RWPE2 (cell line): ENCODE data around the gene ANXA11.

Experiments
- ATAC-seq: fragments of 200-7000 bp; cut with Tn5 transposase; 3 replicates; pipeline ENCODE4 v1.9.1; 2021; ENCODE audit warnings: low read depth
- DNase-seq: peaks from one replicate; pipeline ENCODE4 v3.0.0-alpha.2; 2020; ENCODE audit warnings: low spot score
- H3K27ac ChIP-seq: fragments of 450-650 bp; 2 replicates; pipeline ENCODE4 v1.5.1; 2017; ENCODE audit warnings: mild to moderate bottlenecking; ENCODE audit not compliant: poor library complexity, severe bottlenecking
- H3K27me3 ChIP-seq: fragments of 250-450 bp; sonication (Bioruptor Pico); 2 replicates; pipeline ENCODE4 v1.5.1; 2021; ENCODE audit warnings: mild to moderate bottlenecking, moderate library complexity; ENCODE audit not compliant: insufficient read depth, poor library complexity, severe bottlenecking
- H3K36me3 ChIP-seq: fragments of 250-450 bp; sonication (Bioruptor Pico); 2 replicates; pipeline ENCODE4 v1.5.1; 2020; ENCODE audit warnings: low read depth, mild to moderate bottlenecking, moderate library complexity
- H3K4me1 ChIP-seq: fragments of 250-450 bp; sonication (Bioruptor Pico); 2 replicates; pipeline ENCODE4 v1.5.1; 2021; ENCODE audit warnings: mild to moderate bottlenecking, moderate library complexity; ENCODE audit not compliant: insufficient read depth, poor library complexity, severe bottlenecking
- H3K4me3 ChIP-seq: fragments of 250-450 bp; sonication (Bioruptor Pico); 2 replicates; pipeline ENCODE4 v1.5.1; 2021; ENCODE audit warnings: mild to moderate bottlenecking, moderate library complexity; ENCODE audit not compliant: severe bottlenecking
- H3K9me3 ChIP-seq: fragments of 250-450 bp; sonication (Bioruptor Pico); 2 replicates; pipeline ENCODE4 v1.5.1; 2021; ENCODE audit warnings: mild to moderate bottlenecking, moderate library complexity; ENCODE audit not compliant: severe bottlenecking
- TF ChIP-seq, protein P1 (sequence below): fragments of 450-650 bp; IDR thresholded peaks from one replicate; pipeline ENCODE4 v1.5.1; 2017; ENCODE audit warnings: mild to moderate bottlenecking, moderate library complexity; ENCODE audit not compliant: poor library complexity, severe bottlenecking

Gene ANXA11

DNA sequence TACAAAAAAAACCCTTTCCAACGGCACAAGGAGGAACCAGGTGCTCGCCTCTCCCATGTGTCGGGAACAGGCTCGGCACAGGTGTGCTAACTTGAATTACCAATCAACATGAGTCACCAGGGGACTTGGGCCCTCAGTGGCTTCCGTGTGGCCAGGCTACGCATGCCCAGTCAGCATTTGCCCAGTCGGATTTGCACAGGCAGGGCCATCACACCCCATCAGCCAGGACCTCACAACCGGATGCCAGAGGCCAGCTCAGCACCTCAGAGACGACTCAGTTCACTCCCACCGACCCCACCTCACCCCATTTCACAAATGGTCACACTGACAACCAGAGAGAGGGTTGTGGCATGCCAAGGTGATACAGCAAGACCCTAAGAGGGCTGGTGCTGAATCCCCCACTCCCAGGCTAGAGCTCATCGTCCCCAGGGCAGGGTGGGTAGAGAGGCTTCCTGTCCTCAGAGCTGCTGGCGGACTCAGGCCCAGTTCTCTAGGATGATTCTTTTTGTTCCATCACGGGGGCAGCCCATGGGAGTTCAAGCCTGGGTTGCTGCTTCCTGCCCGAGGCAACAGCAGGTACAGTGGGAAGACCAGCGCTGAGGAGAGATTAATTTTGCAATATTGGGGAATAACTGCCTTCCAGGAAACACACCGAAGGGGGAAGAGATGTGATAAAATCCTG, 13.6 kb downstream of the ANXA11 start:
- H3K36me3 ChIP-seq: peaks cover 27% of the 10 kb centered on the region
- no peaks in the 10 kb centered on the region for H3K27me3 ChIP-seq
- DNase-seq (no peak), ATAC-seq (peak; percentile 30; the same call in 1 of the 3 replicates)
- H3K9me3 ChIP-seq: no peaks in the 10 kb centered on the region
- peaks cover 12% of the 10 kb centered on the region for H3K4me1 ChIP-seq
- TF ChIP-seq, protein P1, sequence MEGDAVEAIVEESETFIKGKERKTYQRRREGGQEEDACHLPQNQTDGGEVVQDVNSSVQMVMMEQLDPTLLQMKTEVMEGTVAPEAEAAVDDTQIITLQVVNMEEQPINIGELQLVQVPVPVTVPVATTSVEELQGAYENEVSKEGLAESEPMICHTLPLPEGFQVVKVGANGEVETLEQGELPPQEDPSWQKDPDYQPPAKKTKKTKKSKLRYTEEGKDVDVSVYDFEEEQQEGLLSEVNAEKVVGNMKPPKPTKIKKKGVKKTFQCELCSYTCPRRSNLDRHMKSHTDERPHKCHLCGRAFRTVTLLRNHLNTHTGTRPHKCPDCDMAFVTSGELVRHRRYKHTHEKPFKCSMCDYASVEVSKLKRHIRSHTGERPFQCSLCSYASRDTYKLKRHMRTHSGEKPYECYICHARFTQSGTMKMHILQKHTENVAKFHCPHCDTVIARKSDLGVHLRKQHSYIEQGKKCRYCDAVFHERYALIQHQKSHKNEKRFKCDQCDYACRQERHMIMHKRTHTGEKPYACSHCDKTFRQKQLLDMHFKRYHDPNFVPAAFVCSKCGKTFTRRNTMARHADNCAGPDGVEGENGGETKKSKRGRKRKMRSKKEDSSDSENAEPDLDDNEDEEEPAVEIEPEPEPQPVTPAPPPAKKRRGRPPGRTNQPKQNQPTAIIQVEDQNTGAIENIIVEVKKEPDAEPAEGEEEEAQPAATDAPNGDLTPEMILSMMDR: no peak
- H3K27ac ChIP-seq: peak overlapping the region; percentile 17
- no peak overlapping the region for H3K4me3 ChIP-seq

DNA sequence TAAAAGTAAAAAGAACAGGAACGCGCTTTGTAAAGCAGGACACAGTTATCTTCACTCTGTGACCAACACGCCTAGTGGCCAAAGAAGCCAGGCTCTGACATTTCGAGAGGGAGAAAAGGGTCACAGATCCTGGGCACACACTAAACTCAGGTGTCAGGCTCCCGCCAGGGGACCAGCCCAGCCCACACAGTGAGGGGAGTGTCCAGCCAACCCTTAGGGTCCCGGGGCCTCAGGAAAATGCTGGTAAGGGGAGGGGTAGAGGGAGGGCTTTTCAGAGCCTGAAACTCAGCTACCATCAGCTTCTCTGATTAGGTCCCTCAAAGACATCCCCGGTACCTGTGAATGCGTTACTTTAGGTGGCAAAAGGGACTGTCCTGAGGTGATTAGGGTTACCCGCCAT, 16.6 kb downstream of the ANXA11 start:
- peaks cover 4% of the 10 kb centered on the region for H3K4me1 ChIP-seq

DNA sequence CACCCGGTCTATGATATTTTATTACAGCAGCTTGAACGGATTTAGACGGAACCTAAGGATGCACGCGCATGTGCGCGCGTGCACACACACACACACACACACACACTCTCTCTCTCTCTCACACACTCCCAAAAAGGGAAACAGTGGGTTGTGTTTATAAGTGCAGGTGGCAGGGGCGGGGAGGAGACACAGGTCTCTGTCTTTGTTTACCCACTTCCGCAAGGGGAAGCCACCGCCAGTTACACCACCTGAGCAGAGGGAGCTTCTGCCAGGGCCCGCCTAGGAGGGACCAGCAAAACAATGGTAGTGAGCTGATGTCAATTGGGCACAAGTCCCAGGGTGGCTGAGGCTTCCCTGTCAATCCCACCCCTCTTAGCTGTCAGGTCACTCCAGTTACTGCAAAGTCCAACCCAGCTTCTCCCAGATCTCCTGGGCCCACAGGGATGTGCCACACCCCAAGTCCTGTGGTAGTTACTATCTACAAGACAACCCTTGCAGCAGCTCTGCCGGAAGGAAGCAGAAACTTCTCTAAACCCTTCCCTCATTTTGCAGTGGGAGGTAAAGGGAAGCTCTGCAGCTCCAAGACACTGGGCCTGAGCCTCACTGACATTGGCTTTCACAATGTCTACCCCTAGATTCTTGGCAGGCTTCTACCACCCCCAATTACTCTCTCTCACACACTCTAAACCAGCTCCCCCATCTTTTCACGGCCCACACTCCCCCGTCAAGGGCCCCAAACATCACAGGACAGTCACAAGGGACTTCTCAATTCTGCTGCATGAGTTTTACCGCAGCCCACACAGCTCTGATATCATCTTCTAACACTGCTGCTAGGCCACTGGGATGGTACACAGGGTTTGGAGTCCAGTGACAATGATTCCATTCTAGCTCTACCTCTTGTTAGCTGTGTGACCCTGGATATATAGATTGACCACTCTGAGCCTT, 17.6 kb downstream of the ANXA11 start:
- Histone ChIP-seq H3K27me3 (no peaks in the 10 kb centered on the region), H3K36me3 (peaks cover 10% of the 10 kb centered on the region), H3K27ac (no peak overlapping the region), H3K9me3 (no peaks in the 10 kb centered on the region), H3K4me3 (no peak overlapping the region), H3K4me1 (peaks cover 4% of the 10 kb centered on the region)
- TF ChIP-seq, protein P1: no peak
- DNase-seq: no peak
- ATAC-seq: no peak

More for the DNA sequence above, 16.6 kb downstream of the ANXA11 start:
- ATAC-seq (no peak), DNase-seq (no peak)
- Histone ChIP-seq H3K4me3 (no peak overlapping the region), H3K9me3 (no peaks in the 10 kb centered on the region), H3K36me3 (peaks cover 18% of the 10 kb centered on the region), H3K27me3 (no peaks in the 10 kb centered on the region), H3K27ac (no peak overlapping the region)
- TF ChIP-seq, protein P1: no peak

DNA sequence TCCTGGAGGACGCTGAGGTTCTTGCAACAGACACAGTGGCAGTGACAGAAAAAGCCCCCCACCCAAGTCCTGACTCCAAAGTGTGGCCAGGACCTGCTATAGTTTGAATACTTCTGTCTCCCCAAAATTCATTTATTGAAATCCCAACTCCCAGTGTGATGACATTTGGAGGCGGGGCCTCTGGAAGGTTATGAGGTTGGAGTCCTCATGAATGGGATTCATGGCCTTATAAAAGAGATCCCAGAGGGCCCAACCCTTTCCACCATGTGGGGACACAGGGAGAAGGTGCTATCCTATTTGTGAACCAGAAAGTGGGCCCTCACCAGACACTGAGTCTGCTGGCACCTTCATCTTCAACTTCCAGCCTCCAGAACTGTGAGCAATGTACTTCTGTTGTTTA, 18.3 kb downstream of the ANXA11 start:
- Histone ChIP-seq H3K27ac (no peak overlapping the region), H3K36me3 (peaks cover 8% of the 10 kb centered on the region), H3K27me3 (no peaks in the 10 kb centered on the region), H3K4me1 (peaks cover 4% of the 10 kb centered on the region), H3K4me3 (no peak overlapping the region), H3K9me3 (no peaks in the 10 kb centered on the region)
- no peak for ATAC-seq
- no peak for DNase-seq
- TF ChIP-seq, protein P1: no peak
